ENCODE results near the gene YES1.

YES1 gene

DNA sequence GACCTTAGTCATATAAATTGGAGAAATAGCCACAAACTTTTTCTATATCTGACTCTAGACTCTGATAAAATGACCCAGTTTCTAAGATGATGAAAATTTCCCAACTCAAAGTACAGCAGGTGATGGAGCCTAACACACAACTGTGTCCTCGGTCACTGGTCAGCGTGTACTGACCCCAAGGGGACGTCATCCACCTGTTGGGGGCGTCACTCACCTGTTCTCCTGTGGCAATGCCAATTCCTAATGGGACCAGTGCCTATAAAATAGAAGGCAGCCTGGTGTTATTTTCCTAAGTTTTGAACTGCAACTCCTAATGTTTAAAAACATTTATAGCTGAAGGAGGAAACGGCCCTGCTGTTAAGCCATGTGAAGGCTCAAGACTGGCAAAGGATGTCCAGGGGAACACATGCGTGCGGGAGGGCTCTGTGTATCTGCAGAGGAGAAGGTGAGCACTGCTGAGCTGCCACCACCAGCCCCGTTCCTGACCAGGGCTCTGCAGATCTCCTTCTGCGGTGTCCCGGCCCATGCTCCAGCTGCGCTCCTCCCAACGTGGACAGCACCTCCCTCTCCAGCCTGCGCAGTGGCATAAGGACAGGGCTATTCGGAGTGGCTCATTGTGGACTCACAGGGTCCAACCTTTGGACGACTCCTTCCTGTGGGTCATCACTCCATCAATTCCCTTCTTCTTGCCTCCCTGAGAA, 133.4 kb downstream of the YES1 start:
- Histone ChIP-seq H3K4me3 (ENCODE audit: low read depth in 1 of 2, low read length in 2 of 2) (no peak overlapping the region), H3K27me3 (ENCODE audit: low read depth, low read length) (no peaks in the 10 kb centered on the region), H3K36me3 (ENCODE audit: control insufficient read depth in 1 of 2, insufficient read depth in 2 of 2, low read length in 2 of 2) (peaks cover 24 to 32% of the 10 kb centered on the region in 2 donors), H3K4me1 (ENCODE audit: control insufficient read depth in 1 of 2, insufficient read depth in 2 of 2, low read length in 2 of 2) (peaks cover 0 to 15% of the 10 kb centered on the region in 2 donors), H3K27ac (ENCODE audit: low read length) (no peak overlapping the region), H3K9me3 (ENCODE audit: control insufficient read depth in 1 of 2, low read length in 2 of 2) (no peaks in the 10 kb centered on the region)

DNA sequence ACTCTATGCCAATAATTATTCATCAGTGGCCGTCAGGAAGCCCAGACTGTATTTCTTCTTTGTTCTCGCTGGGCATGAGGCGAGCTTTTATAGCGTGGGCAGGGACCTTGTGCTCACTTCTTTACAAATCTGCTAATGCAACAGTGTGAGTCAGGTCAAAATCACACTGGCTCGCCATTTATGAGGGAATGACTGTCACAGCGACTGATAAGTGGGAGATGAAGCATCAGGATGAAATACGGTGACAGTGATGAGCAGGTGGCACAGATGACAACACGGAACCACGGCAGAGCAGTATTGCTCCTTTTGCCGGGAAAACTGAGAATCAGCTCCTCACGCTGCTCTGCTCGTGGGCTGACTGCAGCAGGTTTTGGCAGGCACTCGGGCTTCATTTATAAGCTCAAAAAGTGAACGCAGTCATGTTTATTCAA, 134.1 kb downstream of the YES1 start:
- Histone ChIP-seq H3K4me1 (ENCODE audit: control insufficient read depth in 1 of 2, insufficient read depth in 2 of 2, low read length in 2 of 2) (peaks cover 0 to 15% of the 10 kb centered on the region in 2 donors), H3K9me3 (ENCODE audit: control insufficient read depth in 1 of 2, low read length in 2 of 2) (no peaks in the 10 kb centered on the region), H3K27ac (ENCODE audit: low read length) (no peak overlapping the region), H3K36me3 (ENCODE audit: control insufficient read depth in 1 of 2, insufficient read depth in 2 of 2, low read length in 2 of 2) (peaks cover 24 to 27% of the 10 kb centered on the region in 2 donors), H3K27me3 (ENCODE audit: low read depth, low read length) (no peaks in the 10 kb centered on the region), H3K4me3 (ENCODE audit: low read depth in 1 of 2, low read length in 2 of 2) (no peak overlapping the region)

DNA sequence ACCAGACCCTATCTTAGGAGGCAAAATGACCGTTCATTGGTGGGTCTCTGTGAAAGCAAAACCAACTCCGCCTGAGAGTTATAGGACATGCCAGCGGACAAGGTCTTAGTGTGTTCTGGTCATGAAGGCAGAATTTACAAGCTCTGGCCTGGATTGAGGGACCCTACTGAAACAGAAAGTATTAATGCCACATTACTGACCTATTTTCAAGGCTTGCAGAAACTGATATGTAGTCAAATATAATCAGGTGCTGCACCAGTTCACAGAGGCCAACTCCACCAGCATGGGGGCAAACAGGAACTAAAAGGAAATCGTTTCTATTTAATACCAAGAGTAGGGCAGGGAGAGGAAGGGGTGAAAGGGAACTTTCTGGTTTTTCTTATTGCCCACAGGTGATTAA, 134.9 kb downstream of the YES1 start:
- peaks cover 27 to 30% of the 10 kb centered on the region in 2 donors for H3K36me3 ChIP-seq (ENCODE audit: control insufficient read depth in 1 of 2, insufficient read depth in 2 of 2, low read length in 2 of 2)
- H3K27ac ChIP-seq (ENCODE audit: low read length): no peak overlapping the region
- H3K27me3 ChIP-seq (ENCODE audit: low read depth, low read length): no peaks in the 10 kb centered on the region
- no peak overlapping the region for H3K4me3 ChIP-seq (ENCODE audit: low read depth in 1 of 2, low read length in 2 of 2)
- no peaks in the 10 kb centered on the region for H3K9me3 ChIP-seq (ENCODE audit: control insufficient read depth in 1 of 2, low read length in 2 of 2)
- peaks cover 0 to 15% of the 10 kb centered on the region in 2 donors for H3K4me1 ChIP-seq (ENCODE audit: control insufficient read depth in 1 of 2, insufficient read depth in 2 of 2, low read length in 2 of 2)

DNA sequence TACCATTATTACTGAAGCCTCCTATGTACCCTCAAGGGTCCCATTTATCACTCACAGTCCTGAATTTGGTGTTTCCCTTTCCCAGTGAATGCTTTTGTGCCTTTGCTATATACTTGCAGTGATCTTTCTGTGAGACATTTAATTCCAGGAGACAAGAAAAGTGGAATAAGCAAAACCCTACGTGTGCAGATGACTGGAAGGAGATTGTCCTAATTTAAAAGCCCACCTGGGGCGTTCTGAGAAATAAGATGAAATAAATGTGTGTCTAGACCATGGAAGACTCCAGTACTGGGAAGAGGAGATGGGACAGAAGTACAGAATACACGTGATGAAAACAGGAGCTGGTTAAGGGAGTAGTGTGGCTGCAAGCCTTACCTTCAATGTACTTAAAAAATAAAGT, 135.3 kb downstream of the YES1 start:
- H3K4me1 ChIP-seq (ENCODE audit: control insufficient read depth in 1 of 2, insufficient read depth in 2 of 2, low read length in 2 of 2): peaks cover 0 to 15% of the 10 kb centered on the region in 2 donors
- H3K36me3 ChIP-seq (ENCODE audit: control insufficient read depth in 1 of 2, insufficient read depth in 2 of 2, low read length in 2 of 2): peaks cover 25 to 29% of the 10 kb centered on the region in 2 donors

DNA sequence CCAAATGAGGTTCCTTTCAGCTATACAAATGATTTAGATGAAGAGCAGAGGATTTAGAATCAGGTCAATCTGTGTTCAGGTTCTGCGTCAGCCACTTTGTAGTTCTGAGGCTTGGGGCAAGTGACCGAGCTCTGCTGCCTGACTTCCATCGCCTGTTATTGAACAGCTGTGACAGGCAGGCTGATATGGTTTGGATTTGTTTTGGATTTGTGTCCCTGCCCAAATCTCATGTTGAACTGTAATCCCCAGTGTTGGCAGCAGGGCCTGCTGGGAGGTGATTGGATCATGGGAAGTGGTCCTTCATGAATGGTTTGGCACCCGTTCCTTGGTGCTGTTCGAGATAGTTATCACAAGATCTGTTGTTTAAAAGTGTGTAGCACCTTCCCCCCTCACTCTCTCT, 136.0 kb downstream of the YES1 start:
- Histone ChIP-seq H3K36me3 (ENCODE audit: control insufficient read depth in 1 of 2, insufficient read depth in 2 of 2, low read length in 2 of 2) (peaks cover 18 to 28% of the 10 kb centered on the region in 2 donors), H3K4me3 (ENCODE audit: low read depth in 1 of 2, low read length in 2 of 2) (no peak overlapping the region), H3K4me1 (ENCODE audit: control insufficient read depth in 1 of 2, insufficient read depth in 2 of 2, low read length in 2 of 2) (peaks cover 0 to 15% of the 10 kb centered on the region in 2 donors), H3K27me3 (ENCODE audit: low read depth, low read length) (no peaks in the 10 kb centered on the region), H3K27ac (ENCODE audit: low read length) (no peak overlapping the region), H3K9me3 (ENCODE audit: control insufficient read depth in 1 of 2, low read length in 2 of 2) (no peaks in the 10 kb centered on the region)

More for the DNA sequence above, 135.3 kb downstream of the YES1 start:
- H3K9me3 ChIP-seq (ENCODE audit: control insufficient read depth in 1 of 2, low read length in 2 of 2): no peaks in the 10 kb centered on the region
- no peak overlapping the region for H3K4me3 ChIP-seq (ENCODE audit: low read depth in 1 of 2, low read length in 2 of 2)
- no peaks in the 10 kb centered on the region for H3K27me3 ChIP-seq (ENCODE audit: low read depth, low read length)
- no peak overlapping the region for H3K27ac ChIP-seq (ENCODE audit: low read length)

DNA sequence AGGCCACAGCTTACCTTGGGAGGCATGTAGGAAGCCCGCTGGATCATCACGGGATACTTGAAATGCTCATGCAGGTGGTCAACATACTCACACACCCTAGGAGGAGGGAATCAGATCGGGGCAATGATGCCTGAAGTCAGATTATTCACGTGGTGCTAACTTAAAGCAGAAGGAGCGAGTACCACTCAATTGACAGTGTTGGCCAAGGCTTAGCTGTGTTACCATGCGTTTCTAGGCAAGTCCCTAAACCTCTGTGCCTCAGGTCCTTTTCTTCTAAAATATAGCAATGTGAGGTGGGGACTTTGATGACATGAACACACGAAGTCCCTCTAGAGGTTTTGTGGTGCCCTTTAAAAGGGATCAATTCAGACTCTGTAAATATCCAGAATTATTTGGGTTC, 136.7 kb downstream of the YES1 start:
- H3K4me1 ChIP-seq (ENCODE audit: control insufficient read depth in 1 of 2, insufficient read depth in 2 of 2, low read length in 2 of 2): peaks cover 0 to 15% of the 10 kb centered on the region in 2 donors
- no peaks in the 10 kb centered on the region for H3K27me3 ChIP-seq (ENCODE audit: low read depth, low read length)
- peaks cover 18 to 32% of the 10 kb centered on the region in 2 donors for H3K36me3 ChIP-seq (ENCODE audit: control insufficient read depth in 1 of 2, insufficient read depth in 2 of 2, low read length in 2 of 2)
- H3K4me3 ChIP-seq (ENCODE audit: low read depth in 1 of 2, low read length in 2 of 2): no peak overlapping the region
- no peak overlapping the region for H3K27ac ChIP-seq (ENCODE audit: low read length)
- no peaks in the 10 kb centered on the region for H3K9me3 ChIP-seq (ENCODE audit: control insufficient read depth in 1 of 2, low read length in 2 of 2)

DNA sequence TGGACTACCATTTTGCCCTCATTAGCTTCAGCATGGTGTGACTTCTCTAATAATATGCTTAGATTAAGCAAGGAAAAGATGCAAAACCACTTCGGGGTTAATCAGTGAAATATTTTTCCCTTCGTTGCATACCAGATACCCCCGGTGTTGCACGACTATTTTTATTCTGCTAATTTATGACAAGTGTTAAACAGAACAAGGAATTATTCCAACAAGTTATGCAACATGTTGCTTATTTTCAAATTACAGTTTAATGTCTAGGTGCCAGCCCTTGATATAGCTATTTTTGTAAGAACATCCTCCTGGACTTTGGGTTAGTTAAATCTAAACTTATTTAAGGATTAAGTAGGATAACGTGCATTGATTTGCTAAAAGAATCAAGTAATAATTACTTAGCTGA, 138.3 kb downstream of the YES1 start:
- Histone ChIP-seq H3K4me1 (ENCODE audit: control insufficient read depth in 1 of 2, insufficient read depth in 2 of 2, low read length in 2 of 2) (peaks cover 0 to 14% of the 10 kb centered on the region in 2 donors), H3K27me3 (ENCODE audit: low read depth, low read length) (no peaks in the 10 kb centered on the region), H3K36me3 (ENCODE audit: control insufficient read depth in 1 of 2, insufficient read depth in 2 of 2, low read length in 2 of 2) (peaks cover 16 to 37% of the 10 kb centered on the region in 2 donors), H3K27ac (ENCODE audit: low read length) (no peak overlapping the region), H3K4me3 (ENCODE audit: low read depth in 1 of 2, low read length in 2 of 2) (no peak overlapping the region), H3K9me3 (ENCODE audit: control insufficient read depth in 1 of 2, low read length in 2 of 2) (no peaks in the 10 kb centered on the region)

DNA sequence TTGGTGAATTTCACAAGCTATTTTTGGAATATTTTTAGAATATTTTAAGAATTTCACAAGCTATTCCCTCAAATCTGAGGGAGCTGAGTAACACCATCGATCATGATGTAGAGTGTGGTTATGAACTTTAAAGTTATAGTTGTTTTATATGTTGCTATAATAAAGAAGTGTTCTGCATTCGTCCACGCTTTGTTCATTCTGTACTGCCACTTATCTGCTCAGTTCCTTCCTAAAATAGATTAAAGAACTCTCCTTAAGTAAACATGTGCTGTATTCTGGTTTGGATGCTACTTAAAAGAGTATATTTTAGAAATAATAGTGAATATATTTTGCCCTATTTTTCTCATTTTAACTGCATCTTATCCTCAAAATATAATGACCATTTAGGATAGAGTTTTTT, 138.7 kb downstream of the YES1 start:
- Histone ChIP-seq H3K27ac (ENCODE audit: low read length) (no peak overlapping the region), H3K4me1 (ENCODE audit: control insufficient read depth in 1 of 2, insufficient read depth in 2 of 2, low read length in 2 of 2) (peaks cover 0 to 9% of the 10 kb centered on the region in 2 donors), H3K36me3 (ENCODE audit: control insufficient read depth in 1 of 2, insufficient read depth in 2 of 2, low read length in 2 of 2) (peaks cover 14 to 37% of the 10 kb centered on the region in 2 donors), H3K9me3 (ENCODE audit: control insufficient read depth in 1 of 2, low read length in 2 of 2) (no peaks in the 10 kb centered on the region), H3K4me3 (ENCODE audit: low read depth in 1 of 2, low read length in 2 of 2) (no peak overlapping the region), H3K27me3 (ENCODE audit: low read depth, low read length) (no peaks in the 10 kb centered on the region)
